AG04450 (cell line): Measurements from ENCODE around the gene ZNF185. TPM values are rescaled to one million over a fixed set of nuclear protein-coding genes. Genes with fewer than 3 reads are reported as not detected.

Experiments used
- CTCF ChIA-PET: fragments of 300-600, 350-600 bp; formaldehyde crosslinking; extraction: SDS; loops from one replicate; lab custom pipeline; 2022; ENCODE audit warnings: antibody characterized with exemption, inconsistent platforms; lab: Charles Lee
- POLR2A ChIA-PET: fragments of 350-600 bp; formaldehyde crosslinking; extraction: SDS; loops from one replicate; lab custom pipeline; 2021; ENCODE audit warnings: antibody characterized with exemption, inconsistent platforms; lab: Yijun Ruan, JAX
- DNase-seq: peaks from one replicate; pipeline ENCODE4 v3.0.0-alpha.2; 2011; ENCODE audit warnings: low read depth, low spot score
- H3K27ac ChIP-seq: one replicate; pipeline ENCODE4 v1.5.1; 2012; ENCODE audit warnings: low read depth, low read length, control low read depth
- H3K27me3 ChIP-seq: one replicate; pipeline ENCODE4 v1.6.0; 2012; ENCODE audit warnings: low read length; ENCODE audit not compliant: control insufficient read depth, insufficient read depth
- H3K4me3 ChIP-seq: 2 replicates; pipeline ENCODE4 v1.5.1; 2011; ENCODE audit warnings: mild to moderate bottlenecking, low read depth, low read length, control low read depth
- H3K9me3 ChIP-seq: 2 replicates; pipeline ENCODE4 v1.5.1; 2012; ENCODE audit warnings: low read length; ENCODE audit not compliant: control insufficient read depth, insufficient read depth
- polyA plus RNA-seq: library from polyadenylated mRNA; depleted of rRNA; stranded (reverse); fragments of >200 nt; gene quantifications from 2 replicates; pipeline ENCODE4 v1.2.3, GENCODE V29; 2011
- TF ChIP-seq, protein P1 (sequence below): IDR thresholded peaks from 2 replicates; pipeline ENCODE4 v1.5.1; 2011; ENCODE audit warnings: low read depth, low read length, control low read depth, inconsistent platforms

Gene ZNF185
- polyA plus RNA-seq, 1 experiment, result 10.3 TPM

- TF ChIP-seq, protein P1, sequence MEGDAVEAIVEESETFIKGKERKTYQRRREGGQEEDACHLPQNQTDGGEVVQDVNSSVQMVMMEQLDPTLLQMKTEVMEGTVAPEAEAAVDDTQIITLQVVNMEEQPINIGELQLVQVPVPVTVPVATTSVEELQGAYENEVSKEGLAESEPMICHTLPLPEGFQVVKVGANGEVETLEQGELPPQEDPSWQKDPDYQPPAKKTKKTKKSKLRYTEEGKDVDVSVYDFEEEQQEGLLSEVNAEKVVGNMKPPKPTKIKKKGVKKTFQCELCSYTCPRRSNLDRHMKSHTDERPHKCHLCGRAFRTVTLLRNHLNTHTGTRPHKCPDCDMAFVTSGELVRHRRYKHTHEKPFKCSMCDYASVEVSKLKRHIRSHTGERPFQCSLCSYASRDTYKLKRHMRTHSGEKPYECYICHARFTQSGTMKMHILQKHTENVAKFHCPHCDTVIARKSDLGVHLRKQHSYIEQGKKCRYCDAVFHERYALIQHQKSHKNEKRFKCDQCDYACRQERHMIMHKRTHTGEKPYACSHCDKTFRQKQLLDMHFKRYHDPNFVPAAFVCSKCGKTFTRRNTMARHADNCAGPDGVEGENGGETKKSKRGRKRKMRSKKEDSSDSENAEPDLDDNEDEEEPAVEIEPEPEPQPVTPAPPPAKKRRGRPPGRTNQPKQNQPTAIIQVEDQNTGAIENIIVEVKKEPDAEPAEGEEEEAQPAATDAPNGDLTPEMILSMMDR, result no peak
- no peak overlapping the region for H3K27ac ChIP-seq
- ChIA-PET POLR2A (no interaction called here), CTCF (interaction anchor here (1.1 kb wide), 1 partner anchor 18 kb away, joined by 3 read pairs; no protein-coding TSS in a partner anchor)
- H3K9me3 ChIP-seq, result no peaks in the 10 kb centered on the region
- no peak for DNase-seq
- H3K4me3 ChIP-seq, result no peak overlapping the region
- H3K27me3 ChIP-seq, result no peaks in the 10 kb centered on the region
Measured at GRCh38 chrX:152932144-152932543, 34.3 kb downstream of the ZNF185 start.

DNA sequence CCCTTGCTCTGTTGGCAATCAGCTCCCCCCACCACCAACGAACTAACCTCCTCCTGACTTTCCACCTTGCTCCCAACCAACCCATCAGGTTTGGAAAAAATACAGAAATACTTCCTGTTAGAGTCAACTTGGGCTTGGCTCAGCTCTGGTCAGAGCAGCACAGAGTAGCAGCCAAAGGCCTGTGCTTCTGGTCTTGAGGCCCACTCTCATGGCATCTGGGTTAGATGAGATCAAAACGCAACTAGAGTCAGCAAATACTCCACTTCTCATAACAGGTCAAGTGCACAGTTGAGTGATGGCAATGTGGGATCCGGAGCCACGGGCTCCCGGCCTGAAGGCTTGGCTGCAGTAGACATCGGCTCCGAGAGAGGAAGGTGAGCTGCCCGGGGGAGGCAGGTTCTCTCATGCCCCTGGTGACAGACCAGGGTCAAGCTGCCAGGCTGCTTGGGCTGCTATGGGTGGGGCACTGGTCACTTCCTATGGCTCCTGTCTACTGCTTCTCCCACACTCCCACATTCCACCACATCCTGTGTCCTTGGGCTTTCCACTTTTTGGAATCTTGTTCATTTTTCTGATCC, 34.8 kb downstream of the ZNF185 start:
- no peak for DNase-seq
- no peak overlapping the region for H3K4me3 ChIP-seq
- no peaks in the 10 kb centered on the region for H3K9me3 ChIP-seq
- no peak overlapping the region for H3K27ac ChIP-seq
- ChIA-PET POLR2A (no interaction called here), CTCF (interaction anchor here (1.1 kb wide), 1 partner anchor 9 kb away, joined by 4 read pairs; no protein-coding TSS in a partner anchor)
- TF ChIP-seq, protein P1, result no peak
- H3K27me3 ChIP-seq, result no peaks in the 10 kb centered on the region

DNA sequence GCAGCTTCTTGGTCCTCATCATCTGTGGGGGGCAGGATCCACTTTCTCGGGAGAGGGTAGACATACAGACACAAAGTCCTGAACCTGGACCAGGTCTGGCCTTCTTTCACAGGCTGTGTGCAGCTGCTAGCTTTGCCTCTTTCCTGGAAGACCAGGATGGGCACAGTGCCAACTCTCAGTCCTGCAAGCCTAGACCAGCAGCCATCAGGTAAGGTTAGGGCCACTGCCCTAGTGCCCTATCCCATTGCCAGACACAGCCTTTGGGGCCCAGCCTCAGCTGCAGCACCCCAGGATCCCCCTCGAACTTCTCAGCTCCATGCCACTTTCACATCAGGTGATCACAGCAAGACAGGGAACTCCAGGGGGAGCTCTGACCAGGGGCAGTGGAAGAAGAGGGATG, 38.4 kb downstream of the ZNF185 start:
- CTCF ChIA-PET, result no interaction called here
- no peak overlapping the region for H3K27ac ChIP-seq
- TF ChIP-seq, protein P1, result no peak
- no peaks in the 10 kb centered on the region for H3K9me3 ChIP-seq
- no peaks in the 10 kb centered on the region for H3K27me3 ChIP-seq
- POLR2A ChIA-PET, result no interaction called here
- no peak for DNase-seq
- no peak overlapping the region for H3K4me3 ChIP-seq

GRCh38 chrX:152937236-152937635, 39.4 kb downstream of the ZNF185 start:
- TF ChIP-seq, protein P1, result no peak
- Histone ChIP-seq H3K4me3 (no peak overlapping the region), H3K27me3 (no peaks in the 10 kb centered on the region), H3K9me3 (no peaks in the 10 kb centered on the region), H3K27ac (no peak overlapping the region)
- no peak for DNase-seq
- ChIA-PET CTCF (interaction anchor here (0.8 kb wide), 1 partner anchor 10 kb away, joined by 3 read pairs; no protein-coding TSS in a partner anchor), POLR2A (no interaction called here)

DNA sequence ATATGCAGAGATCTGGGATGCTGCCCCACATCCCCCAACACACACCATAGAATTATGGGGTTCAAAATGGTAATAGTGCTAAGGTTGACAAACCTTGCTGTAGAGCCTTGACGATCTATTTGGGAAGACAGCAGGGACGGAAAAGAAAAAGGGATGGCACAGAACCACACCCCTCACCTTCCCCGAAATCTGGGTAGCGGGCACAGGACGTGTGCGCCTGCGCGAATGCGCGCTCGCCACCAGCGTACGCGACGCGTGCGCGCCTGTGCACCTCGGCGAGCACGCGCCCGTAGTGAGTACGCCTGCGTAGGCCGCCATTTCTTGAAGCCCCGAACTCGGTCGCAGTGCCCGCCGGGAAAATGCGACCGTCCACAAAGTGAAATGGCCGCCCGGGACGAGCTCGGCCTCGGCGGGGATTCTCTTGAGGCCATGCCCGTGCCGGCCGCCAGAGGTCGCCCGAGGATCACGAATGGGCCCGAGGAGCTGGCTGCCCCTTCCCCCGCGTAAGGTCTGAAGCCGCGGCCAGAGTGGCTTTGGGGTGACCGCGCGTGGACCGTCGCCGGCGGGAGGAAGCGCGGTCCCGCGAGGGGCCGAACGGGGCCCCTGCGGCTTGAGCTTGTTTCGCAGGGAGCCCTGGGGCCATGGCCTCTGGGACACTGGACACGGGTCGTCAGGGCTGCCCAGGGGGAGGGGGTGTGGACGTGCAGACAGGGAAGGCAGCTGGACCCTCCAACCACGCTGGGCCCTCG, 43.6 kb downstream of the ZNF185 start:
- ChIA-PET POLR2A (interaction anchor here (0.6 kb wide), 1 partner anchor 10 kb away, joined by 3 read pairs; no protein-coding TSS in a partner anchor), CTCF (interaction anchor here (0.6 to 2.3 kb wide), 23 partner anchors 8 to 1367 kb away, joined by 3 to 26 read pairs (median 4); partner anchors contain the start of gene BGN)
- TF ChIP-seq, protein P1, result peak; percentile 59
- H3K27me3 ChIP-seq, result no peaks in the 10 kb centered on the region
- H3K27ac ChIP-seq, result peak overlapping the region; percentile 21
- H3K9me3 ChIP-seq, result no peaks in the 10 kb centered on the region
- DNase-seq, result peak; percentile 77
- peak overlapping the region; percentile 72 for H3K4me3 ChIP-seq
